GM19239 (cell line): ENCODE results near the gene PLA2G12A.
A peak's percentile ranks its signal among the peaks of the same experiment; 100 is the strongest.

ENCODE experiments used
- DNase-seq: peaks from one replicate; pipeline ENCODE4 v3.0.0; 2011; ENCODE audit warnings: low spot score; ENCODE audit not compliant: insufficient read length
- FAIRE-seq: peaks from 2 replicates; lab custom pipeline; 2011; peaks lifted over from hg19 to GRCh38; lab: Jason Lieb, UNC

PLA2G12A gene

DNA sequence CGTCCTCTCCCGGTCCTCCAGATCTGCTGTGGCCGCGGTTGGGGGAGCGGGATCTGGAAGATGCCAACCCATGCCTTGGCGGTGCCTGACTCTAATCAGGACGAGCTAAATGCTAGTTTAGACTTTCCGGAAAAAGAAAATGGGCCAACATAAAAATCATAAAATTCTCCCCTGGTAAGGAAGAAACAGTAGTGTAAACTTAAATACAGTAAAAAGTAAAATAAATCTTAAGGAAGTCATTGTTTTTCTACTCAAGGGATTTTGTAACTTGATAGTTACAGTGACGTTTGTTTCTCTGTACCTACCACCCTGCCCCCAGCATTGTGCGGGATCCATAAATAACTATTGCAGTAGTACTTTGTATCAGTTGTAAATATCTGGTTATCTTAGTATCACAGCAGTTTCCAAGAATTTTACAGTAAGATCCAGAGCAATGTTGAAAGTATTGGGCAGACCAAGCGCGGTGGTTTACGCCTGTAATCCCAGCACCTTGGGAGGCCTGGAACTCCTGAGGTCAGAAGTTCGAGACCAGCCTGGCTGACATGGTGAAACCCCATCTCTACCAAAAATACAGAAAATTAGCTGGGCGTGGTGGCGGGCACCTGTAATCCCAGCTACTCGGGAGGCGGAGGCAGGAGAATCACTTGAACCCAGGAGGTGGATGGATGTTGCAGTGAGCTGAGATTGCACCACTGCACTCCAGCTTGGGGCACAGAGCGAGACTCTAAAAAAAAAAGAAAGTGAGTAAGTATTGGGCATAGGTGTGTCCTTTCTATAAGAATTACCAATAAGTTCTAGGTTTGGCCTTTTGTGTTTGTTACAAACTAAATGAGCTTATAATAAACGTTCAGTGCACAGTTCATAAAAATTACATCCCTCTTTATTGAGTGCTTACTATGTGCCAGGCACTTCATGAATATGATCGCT lies 1.0 kb upstream of the PLA2G12A start:
- FAIRE-seq (no peak), DNase-seq (no peak)

DNA sequence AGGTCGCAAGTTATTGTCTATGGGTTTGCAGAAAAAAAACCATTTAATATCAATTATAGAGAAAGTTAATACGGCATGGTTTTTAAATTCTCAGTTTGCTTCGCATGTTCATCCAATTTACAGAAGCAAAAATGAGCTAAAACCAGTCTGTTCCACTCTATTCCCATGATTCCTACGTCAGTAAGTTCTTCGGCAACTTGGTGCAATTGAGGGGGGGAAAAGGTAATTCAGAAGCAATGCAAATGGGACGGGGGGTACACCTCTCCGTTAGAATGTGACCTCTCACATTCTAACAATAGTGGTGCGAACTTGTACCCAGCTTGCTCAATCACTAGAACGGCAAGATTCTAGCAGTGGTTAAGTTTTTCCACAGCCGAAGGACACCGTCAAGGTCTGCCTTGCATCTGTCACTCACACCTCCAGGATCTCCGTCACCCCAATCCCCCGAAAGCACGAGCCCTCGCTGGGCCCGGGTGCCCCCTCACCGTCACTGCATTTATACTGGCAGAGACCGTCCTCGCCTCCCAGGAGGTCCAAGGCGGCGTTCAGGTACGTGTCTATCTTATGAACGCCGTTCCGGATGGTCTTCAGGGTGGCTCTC lies 653 bp downstream of the PLA2G12A start:
- no peak for DNase-seq
- FAIRE-seq = no peak

DNA sequence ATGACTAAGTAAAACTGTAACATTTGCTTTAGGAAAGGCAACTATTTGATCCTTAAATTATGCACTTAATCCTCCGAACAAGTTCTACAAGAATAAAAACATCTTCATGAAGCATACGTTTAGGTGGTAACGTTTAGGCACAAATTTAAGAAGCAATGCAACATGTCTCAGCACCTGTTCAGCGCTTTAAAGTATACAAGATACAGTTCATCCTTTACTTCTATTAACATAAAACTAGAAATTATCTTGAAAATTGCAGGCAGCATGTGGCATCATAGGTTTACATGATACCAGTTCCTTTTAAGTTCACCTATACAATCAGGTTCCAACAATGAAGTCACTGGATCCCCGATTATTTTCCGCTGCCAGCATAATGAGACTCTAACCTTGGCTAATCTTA lies 1.5 kb downstream of the PLA2G12A start:
- DNase-seq (no peak), FAIRE-seq (no peak)

DNA sequence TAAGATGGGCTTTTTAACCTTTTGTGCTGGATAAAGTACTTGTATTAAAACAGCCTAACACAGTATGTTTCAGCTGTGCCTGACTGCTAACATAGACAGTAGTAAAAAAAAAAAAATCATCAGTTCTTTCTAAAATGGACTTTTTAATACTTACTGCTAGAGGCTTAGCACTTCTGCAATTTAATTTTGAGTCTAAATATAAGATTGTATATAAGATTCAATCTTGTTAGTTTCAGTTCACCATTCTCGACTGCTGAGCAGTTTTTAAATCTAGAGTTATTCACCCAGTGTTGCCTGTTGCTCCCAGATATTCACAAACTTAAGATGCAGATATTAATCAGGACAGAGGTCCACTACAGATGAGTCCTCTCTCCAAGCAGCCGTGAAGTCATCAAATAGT lies 6.8 kb downstream of the PLA2G12A start:
- FAIRE-seq (no peak), DNase-seq (no peak)

DNA sequence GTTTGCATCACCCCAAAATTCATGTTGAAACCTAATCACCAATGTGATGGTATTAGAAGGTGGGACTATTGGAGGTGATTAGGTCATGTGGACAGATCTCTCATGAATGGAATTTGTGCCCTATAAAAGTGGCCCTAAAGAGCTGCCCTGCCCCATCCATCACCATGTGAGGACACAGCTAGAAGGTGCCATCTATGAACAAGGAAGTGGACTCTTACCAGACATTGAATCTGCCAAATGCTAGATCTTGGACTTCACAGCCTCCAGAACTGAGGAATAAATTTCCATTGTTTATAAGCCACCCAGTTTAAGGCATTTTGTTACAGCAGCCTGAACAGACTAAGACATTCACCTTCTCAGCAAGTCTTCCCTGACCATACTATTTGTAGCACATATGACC lies 7.5 kb downstream of the PLA2G12A start:
- FAIRE-seq = no peak
- no peak for DNase-seq

DNA sequence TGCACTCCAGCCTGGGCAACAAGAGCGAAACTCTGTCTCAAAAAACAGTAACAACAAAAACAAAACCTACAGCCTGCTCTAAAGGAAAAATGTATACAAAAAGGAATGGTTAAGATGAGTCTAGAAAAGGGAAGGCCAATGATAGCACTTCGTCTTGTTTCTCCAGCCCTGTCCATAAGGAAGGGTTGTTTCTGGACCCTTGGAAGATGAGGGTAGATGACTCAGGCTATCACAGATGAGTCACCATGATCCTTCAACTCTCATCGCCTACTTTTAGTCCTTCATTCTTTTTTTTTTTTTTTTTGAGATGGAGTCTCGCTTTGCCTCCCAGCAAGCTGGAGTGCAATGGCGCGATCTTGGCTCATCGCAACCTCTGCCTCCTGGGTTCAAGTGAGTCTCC lies 8.8 kb downstream of the PLA2G12A start:
- DNase-seq (no peak), FAIRE-seq (no peak)

DNA sequence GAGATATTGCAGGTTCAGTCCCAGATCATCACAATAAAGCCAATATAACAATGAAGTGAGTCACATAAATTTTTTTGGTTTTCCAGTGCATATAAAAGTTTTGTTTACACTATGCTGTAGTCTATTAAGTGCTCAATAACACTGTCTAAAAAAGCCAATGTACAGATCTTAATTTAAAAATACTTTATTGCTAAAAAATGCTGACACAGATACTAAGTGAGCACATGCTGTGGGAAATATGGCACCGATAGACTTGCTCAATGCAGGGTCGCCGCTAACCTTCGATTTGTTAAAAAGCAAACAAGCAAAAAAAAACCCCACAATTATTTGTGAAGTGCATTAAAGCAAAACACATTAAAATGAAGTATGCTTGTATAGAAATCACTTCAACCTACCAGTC lies 10.3 kb downstream of the PLA2G12A start:
- no peak for DNase-seq

DNA sequence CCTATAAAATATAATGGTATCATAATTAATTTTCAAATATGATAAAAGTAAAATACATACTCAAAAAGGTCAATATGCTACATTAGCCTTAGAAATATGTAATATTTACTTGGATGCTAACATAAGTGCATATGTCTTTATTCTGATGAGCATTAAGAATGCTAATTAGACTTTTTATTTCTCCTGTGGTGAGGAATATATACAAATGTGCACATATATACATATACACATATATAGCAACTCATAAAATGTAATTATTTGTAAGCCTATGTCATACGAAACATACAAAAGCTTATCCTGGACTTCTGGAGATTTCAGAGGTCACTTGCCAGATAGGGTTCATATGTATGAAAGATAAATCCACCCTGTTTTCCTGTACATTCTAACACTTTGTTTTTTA lies 11.1 kb downstream of the PLA2G12A start:
- no peak for FAIRE-seq

More for the DNA sequence above, 10.3 kb downstream of the PLA2G12A start:
- FAIRE-seq = no peak

DNA sequence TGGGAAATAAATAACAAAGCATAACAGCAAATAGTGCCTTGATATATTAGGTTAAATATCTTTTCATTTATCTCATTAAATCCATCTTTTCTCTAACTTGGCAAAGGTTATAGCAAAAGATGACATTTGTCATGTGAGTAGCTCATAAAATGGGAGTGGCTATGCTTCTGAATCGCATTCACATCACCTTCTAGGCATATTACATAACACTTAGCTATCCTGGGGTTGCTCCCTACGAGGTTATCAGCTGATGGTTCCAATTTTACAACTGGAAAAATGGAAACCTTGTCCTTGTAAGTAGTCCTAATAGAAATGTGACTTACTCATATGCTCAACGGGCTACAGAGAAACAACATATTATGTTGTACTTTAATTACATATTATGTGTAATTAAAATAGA lies 16.4 kb downstream of the PLA2G12A start:
- no peak for DNase-seq
- no peak for FAIRE-seq

More for the DNA sequence above, 11.1 kb downstream of the PLA2G12A start:
- no peak for DNase-seq

DNA sequence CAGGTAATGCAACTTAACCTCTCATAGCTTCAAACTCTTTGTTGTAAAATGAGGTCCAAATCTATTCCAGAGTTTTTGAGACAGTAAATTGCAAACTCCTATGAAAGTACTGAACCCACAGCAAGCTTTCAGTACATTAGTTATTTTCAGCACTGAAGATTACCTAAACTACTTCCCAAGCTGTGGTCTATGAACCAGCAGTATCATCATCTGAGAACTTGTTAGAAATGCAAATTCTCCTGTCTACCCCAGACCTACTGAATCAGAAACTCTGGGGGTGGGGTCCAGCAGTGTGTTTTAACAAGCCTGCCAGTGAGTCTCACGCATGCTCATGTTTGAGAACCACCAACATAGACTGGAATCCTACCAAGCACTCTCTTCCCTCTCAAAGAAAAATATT lies 20.9 kb downstream of the PLA2G12A start:
- FAIRE-seq (peak; percentile 71), DNase-seq (no peak)

DNA sequence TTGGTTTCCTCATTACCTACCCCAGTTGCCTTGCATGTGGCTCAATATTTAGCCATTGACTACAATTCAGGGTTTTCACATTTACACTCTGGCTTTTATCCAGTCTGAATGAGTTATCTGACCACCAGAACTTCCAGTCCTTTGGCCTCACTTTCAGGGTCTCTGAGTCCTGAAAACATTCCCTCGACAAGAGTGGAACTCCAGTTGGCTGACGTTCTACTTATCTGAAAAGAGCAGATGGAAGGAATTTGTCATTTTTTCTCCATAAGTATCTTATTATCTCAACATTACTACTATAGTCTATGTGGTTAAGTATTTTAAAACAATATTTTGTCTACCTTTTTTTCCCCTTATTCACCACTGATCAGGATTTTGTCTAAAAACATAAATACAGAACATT lies 21.4 kb downstream of the PLA2G12A start:
- DNase-seq = no peak
- no peak for FAIRE-seq

DNA sequence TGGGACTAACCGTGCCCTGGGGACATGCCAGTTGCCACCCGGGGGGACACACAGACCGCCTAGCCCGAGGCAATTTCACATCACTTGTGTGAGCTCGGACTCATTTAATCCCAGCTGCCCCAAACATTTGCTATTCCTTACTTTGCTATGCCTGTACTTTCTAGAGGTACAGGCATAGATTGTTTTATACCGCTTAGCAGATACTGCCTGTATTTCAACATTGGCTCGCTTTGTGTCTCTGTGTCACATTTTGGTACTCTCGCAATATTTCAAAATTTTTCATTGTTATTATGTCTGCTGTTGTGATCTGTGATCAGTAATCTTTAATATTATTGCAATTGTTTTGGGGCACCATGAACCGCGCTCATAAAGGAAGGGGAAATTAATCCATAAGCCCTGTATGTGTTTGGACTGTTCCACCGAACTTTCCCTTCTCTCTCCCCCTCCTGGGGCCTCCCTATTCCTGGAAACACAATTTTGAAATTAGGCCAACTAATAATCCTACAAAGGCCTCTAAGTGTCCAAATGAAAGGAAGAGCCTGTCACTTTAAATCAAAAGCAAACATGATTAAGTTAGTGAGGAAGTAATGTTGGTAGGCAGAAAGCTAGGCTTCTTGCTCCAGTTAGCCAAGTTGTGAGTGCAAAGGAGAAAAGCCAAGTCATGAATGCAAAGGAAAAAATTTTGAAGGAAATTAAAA lies 26.1 kb downstream of the PLA2G12A start:
- no peak for FAIRE-seq
- DNase-seq = no peak

DNA sequence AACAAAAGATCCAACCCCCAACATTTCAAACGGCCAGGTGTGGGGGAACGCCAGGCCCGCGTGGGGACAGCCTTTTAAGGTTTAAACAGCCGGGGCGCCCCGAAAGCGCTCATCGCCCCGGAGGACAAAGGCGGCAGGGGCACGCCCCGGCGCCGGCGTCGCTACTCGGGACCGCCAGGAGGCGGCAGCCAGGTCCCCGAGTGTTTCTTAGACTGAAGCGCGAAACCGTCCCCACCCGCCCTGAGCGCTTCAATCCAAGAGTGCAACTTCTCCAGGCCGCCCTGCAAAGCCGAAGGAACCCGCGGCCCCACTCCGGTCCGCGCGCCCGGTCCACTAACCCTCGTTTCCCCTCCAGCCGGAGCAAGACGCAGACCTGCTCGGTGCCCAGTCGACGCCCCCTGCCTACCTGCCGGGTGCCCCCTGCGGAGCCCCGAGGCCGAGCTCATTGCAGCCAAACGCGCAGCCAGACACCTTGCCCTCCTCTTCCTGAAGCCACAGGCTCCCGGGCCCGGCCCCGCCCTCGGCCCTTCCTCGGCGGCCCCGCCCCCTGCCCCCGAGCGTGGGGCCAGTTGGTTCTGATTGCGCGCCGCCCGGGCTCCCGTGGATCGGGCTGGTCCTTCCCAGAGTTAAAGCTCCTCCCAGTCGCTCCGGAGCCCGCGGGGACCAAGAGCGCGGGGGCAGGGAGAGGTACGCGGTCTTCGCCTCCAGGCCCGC lies 26.8 kb downstream of the PLA2G12A start, which contains the start of gene CASP6:
CASP6 (minus strand) TSS at position 496 of the 714 bp plus-strand sequence; CDS start at position 446, 50 bp downstream.
- DNase-seq = peak; percentile 58
- no peak for FAIRE-seq

DNA sequence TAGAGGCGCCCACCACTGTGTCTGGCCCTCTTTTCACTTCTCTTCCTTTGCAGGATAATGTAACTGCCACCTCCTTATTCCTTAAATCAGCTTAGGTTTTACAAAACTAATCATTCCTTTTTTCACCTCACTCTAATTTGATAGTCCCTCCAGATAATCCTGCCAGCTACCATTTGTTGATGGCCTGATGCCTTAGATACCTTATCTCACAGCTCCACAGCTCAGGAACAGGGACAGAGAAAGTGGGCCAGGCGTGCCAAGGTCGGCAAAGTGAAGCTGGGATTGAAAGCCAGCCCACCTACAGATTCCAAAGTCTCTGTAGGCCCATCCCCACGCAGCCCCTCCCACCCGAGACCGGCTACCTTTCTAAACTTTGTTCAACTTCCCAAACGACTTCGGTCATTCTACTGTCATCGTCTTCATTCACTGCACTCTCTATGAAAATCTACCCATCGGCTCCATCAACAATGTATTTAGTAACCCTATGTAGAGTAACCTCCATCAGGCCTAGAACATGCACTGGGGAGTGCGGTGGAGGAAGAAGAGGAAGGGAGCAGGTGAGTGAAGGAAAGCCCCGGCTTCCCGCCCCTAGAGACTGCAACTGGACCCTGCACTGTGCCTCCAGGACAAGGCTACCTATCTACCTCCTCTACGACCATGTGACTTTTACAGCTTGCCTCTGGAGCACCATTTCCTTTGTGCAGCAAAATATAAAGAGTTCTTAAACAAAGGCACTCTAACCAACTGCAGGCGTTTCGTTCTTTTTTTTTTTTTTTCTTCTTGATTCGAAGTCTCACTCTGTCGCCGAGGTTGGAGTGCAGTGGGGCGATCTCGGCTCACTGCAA lies 28.1 kb downstream of the PLA2G12A start:
- no peak for DNase-seq
- peak; percentile 59 for FAIRE-seq

DNA sequence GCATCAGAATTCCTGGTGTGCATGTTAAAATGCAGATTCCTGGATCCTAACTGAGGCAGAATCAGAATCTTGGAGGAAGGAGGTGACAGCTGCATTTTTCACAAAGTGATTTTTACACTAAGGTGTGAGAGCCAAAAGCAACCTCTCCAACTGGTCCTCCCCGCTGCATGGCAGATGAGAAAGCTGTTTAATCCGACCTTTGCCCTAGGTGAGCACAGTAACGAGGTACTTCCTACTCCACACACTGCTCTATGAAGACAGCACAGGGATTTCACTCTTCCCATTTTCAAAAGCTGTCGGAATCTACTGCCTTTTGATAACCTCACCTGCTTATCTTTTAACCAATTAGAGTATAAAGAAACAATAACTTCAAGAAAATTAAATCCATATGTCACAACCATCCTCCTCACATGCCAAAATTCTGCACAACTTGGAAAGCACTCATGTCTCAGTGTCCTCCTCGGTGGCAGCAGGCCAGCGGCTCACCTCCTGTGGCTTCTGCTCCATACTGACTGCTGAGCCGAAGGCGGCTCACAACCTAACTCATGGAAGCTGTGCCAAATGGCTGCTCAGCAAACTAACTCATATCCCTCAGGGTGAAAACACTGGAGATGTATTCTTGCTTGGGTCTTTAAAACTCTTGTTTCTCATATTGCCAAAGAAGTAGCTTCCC lies 30.2 kb downstream of the PLA2G12A start:
- DNase-seq = no peak

DNA sequence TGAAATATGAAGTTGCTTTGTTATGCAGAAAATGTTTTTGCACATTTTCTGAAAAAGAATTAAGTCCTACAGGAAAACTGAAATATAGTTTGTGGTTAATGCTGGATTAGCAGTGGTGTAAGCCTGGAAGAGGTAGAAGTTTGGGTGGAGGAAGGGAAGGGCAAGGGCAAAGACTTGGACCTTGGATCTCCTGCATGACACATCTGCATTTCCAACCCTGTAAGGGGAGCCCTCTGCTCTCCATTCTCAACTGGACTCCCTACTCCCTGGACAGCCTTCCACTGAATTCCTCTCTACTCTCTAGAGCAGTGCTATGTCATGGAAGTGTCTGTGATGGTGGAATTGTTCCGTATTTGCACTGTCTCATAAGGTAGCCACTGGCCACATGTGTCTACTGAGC lies 31.2 kb downstream of the PLA2G12A start:
- DNase-seq = no peak
- no peak for FAIRE-seq

More for the DNA sequence above, 30.2 kb downstream of the PLA2G12A start:
- no peak for FAIRE-seq

DNA sequence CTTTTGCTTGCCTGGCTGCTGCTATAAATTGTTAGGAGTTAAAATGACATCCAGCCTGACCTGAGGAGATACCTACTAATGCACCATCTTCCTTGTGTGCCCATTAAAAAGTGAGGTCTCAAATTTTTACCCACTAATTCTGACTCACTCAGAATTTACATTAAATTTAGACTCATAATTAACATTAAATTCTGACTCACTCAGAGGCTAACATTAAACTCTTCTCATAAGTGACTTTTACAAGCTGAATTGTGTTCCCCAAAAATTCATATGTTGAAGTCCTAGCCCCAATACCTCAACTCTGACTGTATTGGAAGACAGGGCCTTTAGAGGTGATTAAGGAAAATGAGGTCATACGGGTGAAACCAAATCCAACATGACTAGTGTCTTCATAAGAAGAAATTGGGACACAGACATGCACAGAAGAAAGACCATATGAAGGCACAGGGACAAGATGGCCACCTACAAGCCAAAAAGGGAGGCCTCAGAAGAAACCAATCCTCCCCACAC lies 38.4 kb downstream of the PLA2G12A start:
- DNase-seq (no peak), FAIRE-seq (peak; percentile 28)

DNA sequence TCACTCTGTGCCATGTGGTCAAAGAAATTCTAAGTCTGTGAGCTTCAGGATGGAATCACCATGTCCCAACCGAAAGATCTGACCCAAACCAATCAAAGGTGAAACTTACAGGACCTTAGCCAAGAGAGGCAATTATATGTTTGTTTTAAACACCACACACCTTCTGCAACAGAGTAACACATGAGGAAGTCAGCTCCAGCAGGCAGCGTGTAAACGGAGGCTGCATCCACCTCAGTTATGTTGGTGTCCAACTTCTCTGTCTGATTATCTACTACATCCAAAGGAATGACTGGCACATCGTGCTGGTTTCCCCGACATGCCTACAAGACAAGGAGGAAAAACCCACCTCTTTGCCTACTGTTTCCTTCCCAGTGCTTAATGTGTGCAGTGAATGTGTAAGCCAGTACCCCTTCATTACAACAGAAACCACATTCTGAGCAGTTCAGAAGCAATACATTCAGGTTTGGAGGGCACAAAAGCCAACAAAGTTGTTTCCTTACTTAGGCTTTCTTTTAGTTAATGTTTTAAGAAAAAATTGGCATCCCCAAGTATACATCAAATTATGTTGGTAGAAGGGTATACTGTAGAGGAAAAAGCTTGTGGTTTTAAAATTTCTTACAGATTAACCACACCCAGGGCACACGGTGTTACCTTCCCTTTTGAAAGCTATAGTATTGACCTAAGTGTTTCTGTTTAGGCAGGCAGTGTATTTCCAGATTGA lies 39.0 kb downstream of the PLA2G12A start:
- peak; percentile 82 for FAIRE-seq
- DNase-seq = no peak
